Stimulated activated CD8-positive, alpha-beta memory T cell treated with anti-CD3 and anti-CD28 coated beads, Interleukin-2, amount 100 ng/mL, for 1 hour (primary cell): ENCODE data around the gene CLDN16.

Experiments used
- DNase-seq, 2 donors: peaks; one replicate each; pipeline ENCODE4 v3.0.0-alpha.2; 2020; ENCODE audit warnings: low read depth in 2 of 2

The CLDN16 gene, protein sequence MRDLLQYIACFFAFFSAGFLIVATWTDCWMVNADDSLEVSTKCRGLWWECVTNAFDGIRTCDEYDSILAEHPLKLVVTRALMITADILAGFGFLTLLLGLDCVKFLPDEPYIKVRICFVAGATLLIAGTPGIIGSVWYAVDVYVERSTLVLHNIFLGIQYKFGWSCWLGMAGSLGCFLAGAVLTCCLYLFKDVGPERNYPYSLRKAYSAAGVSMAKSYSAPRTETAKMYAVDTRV

DNA sequence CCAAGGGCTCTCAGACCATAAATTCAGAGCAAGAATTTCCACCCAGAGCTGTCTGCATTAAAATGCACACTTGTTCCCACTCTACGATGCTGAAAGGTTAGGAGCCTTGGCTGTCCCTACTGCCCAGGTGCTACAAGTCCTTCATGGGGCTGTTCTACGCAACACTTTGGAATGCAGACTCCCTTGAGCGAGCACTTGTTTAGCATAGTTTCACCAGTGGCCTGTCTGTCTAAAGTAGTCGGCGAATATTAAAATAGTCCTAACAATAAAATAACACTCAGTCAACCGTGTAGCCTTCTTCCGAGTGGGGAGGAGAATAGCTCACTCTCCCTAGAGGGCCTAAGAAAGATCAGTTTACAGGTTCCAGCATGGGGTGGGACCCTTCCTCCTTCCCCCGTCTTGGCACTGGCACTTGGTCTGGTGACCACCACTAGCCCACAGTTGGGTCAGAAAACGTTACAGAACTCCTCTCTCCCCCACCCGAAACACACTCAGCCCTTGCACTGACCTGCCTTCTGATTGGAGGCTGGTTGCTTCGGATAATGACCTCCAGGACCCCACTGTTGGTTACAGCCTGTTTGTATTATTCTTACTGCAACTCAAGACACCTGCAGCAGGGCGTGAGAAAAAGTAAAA lies at the start of gene CLDN16:
TSS of gene CLDN16 (plus strand) at position 586 of the 636 bp plus-strand sequence. CDS start 167 bp downstream, outside the sequence.
- DNase-seq, result no peak

DNA sequence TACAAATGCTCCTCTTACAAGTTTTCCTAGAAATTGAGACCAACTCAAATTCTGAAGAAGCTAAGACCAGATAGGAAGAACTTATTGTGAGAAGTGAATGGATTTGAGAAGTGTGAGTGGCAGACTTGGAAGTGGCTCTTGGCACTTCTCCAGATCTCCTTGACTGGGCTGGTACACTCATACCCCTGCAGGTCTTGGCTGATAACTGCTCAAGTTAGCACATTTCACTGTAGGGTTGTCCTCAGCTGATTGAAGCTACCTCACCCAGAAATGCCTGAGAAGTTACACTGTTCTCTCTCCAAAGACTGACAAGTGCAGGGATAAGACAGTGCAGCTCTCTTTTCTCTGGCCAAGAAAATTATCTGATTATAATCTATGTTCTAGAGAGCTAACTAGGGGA lies 49.2 kb upstream of the CLDN16 start:
- no peak for DNase-seq

DNA sequence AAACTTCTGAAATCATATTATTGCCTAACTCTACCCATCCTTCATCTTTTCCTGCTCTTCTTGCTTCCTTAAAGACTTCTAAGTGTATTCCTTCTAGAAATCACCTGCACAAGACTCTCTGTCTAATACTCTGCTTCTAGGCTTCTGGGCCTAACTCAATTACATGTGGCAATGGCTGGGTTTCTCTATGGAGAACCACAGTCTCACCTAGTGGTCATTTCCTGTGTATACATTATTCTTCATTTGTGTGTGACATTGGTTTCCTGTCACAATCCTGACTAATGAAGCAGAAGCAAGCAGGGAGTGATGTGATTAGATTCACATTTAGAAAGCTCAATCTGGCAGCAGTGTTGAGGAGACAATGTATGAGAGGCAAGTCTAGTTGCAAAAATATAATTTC lies 48.8 kb upstream of the CLDN16 start:
- no peak for DNase-seq

DNA sequence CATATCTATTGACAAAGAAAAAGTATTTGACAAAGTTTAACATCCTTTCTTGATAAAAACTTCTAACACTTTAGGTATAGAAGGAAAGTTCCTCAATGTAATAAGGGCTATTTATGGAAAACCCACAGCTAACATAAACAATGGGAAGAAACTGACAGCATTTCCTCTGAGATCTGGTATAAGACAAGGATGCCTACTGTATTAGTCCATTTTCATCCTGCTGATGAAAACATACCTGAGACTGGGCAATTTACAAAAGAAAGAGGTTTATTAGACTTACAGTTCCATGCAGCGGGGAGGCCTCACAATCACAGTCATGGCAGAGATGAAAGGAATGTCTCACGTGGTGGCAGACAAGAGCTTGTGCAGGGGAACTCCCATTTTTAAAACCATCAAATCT lies 47.9 kb upstream of the CLDN16 start:
- DNase-seq, result no peak

DNA sequence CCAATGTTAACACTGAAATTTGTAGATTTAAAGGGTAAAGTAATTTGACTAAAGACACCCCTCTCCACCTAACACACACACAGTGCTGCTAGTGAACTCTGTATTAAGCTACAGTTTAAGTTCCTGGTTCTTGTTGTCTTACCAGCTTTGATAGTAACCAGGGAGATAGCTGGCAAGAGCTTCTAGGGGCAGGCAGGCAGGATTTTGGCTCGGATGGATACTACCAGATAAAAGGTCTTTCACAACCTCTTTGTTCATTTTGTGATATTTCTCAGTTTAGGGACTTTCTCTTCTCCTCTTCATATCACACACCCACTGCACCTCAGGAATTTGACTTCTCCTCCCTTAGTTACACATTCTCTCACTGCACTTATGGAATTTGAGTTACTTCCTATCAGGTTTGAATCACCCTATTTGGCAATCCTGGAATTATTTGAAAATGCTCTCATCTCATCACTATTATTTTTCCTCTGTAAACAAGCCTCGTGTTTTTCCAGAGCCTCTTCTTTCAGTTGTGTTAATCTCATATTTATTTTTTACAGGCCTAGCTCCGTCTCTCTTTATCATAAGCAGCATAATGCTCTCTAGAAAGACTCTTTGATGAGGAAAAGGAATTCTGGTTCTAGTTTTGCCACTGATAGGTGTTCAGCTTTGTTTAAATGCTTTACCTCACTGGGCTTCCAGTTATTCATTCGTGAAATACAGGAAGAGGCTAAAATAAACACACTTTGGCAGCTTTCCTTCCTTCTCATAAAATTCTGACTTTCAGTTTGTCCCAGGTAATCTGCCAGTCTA lies 42.7 kb upstream of the CLDN16 start:
- no peak for DNase-seq

DNA sequence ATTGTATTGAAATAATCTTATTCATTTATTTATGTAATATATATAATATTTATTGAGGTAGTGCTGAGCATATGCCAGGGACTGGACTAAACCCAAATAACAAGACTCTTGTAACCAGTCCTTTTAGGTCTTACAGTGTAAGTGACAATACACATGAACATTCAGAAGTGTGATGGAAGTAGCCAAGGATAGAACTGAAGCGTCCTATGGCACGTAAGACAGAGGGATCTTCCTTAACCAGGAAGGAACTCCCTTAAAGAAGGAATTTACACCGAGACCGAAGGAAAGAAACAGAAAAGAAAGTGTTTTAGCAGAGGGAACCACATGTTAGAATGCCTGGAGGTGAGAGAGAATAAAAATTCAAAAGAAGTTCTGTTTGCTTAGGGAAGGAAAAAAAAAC lies 42.1 kb upstream of the CLDN16 start:
- no peak for DNase-seq

DNA sequence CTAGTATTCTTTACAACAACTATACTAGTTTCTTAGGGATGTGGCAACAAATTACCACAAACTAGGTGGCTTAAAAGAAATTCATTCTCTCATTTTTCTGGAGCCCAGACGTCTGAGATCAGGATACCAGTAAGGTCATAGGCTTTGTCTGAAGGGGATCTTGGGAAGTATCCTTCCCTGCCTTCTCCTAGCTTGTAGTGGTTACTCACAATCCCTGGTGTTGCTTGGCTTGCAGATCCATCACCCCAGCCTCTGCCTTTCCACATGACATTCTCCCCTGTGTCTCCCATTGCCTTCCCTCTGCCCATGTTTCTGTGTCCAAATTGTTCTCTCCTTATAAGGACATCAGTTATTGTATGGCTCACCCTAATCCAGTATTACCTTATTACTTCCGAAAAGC lies 41.4 kb upstream of the CLDN16 start:
- DNase-seq, result no peak

DNA sequence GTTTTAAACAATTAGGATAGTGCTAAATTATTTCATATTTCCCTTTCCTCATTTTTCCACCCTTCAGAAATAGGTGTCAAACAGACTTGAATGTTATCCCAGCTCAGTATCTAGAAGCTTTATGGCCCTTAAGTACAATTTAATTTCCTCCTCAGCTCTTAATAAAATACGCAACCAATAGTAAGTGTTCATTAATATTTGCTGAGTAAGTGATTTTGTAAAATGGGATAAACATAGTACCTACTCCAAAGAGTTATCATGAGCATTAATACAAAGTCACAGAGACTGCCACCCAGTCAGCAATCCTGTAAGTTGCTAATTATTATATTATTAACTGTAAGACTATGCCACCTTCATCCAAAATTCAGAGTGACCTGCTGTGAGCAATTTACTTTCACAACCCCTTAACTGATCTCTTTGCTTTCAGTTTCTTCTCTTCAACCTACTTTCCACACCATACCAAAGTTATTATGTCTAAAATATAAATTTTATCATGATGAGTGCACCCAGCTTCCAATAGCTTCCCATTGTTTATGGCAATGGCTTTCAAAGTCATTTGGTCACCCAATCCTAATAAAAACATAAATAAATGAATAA lies 35.0 kb upstream of the CLDN16 start:
- DNase-seq, result no peak

DNA sequence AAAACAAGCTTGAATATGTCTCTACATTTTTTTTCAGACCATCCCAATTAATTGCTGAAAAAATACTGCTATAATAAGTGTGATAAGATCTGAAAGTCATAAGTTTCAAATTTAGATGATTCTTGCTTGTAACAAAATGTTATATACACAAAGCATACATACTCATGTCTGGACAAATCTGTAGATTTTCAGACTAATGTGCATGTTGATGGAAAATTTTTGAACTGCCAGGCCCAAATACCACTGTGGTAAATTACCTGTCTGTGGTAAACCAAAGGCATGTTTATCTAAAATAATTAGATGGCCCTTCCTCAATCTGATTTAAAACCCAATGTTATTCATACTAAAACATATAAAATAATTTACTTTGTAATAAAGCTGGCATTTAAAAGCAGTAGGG lies 31.7 kb upstream of the CLDN16 start:
- DNase-seq, result no peak

DNA sequence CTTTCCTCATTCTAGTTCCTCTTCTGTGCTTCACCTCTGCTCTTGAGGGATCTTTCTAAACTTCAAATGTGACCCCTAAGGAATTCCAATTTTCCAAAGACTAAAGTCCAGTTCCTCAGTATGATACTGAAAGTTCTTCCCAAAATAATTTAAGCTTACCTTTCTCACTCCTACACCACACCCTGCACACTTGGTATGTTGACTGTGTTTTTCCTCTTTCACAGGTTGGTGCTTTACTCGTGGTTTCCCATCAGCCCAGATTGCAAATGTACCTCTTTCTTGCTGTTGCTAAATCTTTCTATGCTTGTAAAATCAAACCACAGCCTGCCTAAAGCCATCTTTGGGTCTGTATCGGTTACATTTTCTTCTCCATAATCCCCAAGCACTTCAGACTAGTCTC lies 30.5 kb upstream of the CLDN16 start:
- no peak for DNase-seq

DNA sequence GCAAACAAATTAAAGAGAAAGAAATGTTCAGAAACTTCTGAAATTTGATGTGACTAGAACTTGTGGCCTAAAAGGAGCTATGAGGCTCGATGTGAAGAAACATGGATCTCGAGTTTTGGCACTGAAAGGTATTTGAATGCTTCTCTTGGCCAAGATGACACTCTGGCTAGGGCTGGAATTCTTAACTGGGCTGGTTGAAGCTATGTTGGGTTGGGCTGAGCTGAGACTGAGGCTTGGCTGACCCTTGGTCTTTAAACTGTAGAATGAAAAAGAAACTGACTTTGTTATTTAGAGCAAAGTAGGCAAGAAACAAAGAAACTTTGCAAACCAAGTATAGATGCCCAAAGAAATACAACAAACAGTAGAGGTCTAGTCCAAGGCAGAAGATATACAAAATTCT lies 28.1 kb upstream of the CLDN16 start:
- no peak for DNase-seq

DNA sequence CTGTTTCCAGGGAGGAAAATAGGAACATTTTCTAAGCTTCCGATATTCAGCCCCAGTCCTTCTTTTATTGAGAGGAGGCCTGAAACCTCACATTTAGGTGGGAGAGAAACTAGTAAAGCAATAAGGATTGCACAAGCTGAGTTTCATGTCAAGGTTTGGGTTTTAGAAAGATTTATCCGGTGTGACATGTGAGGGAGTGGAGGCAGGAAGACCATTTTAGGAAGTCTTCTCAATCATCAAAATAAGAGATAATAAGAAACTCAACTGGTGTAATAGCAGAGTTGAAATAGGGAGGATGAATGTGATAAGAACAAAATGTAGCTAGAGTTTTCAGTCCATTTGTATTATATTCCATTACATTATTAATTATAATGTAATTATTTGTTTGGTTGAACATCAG lies 27.7 kb upstream of the CLDN16 start:
- DNase-seq, result no peak

DNA sequence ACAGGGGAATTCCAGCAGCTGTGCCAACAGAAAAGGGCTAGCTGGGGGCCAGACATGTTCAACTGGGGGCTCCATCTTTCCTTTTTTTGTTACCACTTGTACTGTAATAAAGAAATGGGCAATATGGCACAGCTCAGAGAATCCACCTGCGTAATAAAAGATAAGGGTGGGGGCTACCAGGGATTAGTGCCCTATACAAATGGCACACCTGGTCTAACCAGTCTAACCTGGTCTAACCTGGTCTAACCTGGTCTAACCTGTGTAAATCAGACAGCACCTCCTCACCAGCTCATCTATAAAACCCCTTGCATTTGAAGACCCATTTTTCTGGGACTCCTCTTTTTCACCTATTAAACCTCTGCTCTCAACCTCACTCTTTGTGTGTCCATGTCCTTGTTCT lies 26.2 kb upstream of the CLDN16 start:
- no peak for DNase-seq

DNA sequence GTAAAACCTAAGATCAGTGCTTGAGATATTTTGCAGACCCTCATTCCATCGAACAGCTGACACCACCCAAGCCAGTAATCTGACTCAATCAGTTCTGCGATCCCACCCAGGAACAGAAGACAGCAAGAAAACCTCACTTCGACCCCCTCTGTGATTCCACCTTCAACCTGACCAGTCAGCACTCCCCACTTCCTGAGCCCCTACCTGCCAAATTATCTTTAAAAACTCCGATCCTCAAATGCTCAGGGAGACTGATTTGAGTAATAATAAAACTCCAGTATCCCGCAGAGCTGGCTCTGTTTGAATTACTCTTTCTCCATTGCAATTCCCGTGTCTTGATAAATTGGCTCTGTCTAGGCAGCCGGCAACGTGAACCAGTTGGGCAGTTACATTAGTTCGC lies 25.7 kb upstream of the CLDN16 start:
- no peak for DNase-seq

DNA sequence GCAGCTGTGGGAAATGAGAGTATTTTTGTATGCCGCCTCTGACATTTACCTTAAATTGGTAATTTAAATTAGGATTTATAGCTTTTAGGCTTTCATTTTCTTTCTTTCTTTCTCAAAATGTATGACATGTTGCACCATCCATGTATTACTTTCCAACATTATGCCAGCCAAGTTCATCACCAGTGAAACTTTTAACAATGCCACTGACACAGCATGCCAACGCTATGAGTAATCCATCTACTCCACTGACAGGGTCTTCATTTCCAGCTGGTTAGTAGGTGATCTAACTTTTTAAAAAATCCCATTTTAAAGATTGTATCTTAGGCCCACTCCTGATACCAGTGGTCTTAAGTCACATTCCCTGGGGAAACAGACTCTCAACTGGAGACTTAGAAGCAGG lies 21.8 kb upstream of the CLDN16 start:
- no peak for DNase-seq

DNA sequence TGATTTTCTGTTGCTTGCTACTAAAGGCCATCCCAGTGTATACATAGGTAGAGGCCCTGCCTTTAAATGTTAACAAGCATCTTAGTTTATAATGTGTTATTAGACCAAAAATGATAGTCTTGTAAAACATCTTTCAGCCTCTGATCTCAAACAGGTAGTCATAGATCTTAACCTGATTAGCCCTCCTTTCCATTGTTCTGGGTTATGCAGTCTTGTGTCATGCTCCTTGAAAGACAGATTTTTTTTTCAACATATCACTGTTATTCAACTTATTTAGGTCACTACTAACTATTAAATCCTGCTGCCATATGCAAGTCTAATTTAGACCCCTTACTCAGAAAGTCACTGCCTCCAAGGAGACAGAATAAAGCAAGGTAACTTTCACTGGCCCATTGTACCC lies 19.1 kb upstream of the CLDN16 start:
- DNase-seq, result no peak

DNA sequence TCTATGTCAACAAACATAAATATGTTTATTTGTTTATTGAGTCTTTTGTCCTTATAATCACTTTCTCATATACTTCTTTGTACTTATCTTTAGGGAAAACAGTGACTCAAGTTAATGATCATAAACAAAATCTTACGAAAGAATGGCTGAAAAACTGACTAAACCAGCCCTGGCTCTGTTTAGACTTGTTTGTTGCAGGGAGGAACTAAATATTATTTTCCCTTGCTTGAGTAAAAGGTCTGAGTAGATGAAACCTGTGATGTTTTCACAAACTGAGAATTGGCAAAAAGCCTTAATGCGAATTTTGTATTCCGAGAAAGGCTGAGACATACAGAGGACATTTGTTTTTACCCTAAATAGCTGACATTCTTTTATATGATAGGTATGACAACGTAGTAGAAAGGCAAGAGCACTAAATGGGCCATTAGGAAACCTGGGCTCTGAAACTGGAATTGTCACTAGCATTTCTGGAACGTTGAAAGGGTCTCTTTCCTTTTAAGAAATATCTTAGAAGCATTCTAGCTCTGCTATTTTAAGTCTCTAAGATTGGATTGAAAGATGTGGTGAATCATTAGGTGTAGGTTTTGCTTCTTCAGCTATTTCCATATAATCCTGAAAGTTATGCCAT lies 18.2 kb upstream of the CLDN16 start:
- no peak for DNase-seq

DNA sequence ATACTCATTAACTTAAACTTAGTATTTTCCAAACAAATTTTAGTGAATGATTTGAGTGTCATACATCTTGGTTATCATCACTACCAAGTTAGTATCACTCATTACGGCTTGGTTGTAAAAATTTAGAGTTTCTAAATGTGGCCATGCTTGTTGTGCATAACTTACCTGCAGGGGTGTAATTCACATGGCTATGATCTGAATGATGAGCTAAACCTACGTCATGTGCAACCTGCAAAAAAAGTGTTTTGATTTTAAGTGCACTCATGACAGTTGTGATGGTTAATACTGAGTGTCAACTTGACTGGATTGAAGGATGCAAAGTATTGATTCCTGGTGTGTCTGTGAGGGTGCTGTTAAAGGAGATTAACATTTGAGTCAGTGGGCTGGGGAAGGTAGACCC lies 17.6 kb upstream of the CLDN16 start:
- no peak for DNase-seq

DNA sequence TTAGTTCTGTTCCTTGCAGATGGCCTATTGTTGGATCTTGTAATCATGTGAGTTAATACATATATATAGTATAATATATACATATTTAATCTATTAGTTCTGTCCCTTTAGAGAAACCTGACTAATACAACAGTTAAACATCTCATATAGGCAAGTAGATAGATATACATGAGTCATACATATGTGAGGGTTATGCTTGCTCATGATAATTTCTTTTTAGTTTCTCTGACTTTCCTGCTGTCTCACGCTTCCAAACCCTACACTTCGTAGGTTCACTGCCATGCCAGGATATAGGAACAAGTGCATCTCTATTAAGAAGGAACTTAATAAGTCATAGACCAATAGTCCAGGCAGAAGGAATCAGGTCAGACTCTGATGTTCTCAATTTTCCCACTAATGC lies 16.8 kb upstream of the CLDN16 start:
- no peak for DNase-seq

DNA sequence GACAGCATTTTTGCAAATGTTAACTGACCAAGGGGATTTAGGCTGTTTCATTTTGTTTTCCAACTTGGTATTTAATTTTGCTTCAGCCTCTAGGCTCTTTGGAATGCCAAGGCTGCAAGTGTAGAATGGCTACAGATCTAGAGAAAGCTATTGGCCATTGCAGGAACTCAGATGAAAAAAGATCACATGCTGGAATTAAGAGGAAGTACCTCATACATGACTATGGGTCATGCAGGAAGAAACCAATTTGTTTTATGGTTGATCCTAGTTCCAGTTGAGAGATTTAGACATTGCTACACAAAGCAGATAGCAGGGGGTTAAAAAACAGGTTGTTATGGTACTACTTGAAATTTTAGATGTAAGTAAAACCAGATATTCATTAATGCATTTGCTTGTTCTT lies 12.7 kb upstream of the CLDN16 start:
- no peak for DNase-seq

DNA sequence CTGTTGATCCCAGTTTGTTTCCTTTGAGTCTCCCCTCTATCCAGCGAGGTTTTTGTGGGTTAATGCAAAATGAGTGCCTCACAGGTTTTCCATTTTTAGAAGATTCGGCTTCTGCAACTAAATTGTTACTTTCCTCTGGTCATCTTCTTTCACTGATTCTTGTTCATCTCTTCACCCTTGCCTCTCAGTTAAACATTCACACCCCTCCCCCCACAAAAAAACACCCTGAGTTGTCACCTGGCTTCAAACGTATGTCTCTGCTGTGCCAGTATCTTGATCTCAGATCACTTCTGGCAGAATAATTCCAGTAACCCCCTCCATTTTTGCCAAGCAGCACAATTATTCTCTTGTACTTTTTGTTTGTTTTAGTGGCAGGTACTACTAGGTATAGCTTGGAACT lies 12.3 kb upstream of the CLDN16 start:
- no peak for DNase-seq

DNA sequence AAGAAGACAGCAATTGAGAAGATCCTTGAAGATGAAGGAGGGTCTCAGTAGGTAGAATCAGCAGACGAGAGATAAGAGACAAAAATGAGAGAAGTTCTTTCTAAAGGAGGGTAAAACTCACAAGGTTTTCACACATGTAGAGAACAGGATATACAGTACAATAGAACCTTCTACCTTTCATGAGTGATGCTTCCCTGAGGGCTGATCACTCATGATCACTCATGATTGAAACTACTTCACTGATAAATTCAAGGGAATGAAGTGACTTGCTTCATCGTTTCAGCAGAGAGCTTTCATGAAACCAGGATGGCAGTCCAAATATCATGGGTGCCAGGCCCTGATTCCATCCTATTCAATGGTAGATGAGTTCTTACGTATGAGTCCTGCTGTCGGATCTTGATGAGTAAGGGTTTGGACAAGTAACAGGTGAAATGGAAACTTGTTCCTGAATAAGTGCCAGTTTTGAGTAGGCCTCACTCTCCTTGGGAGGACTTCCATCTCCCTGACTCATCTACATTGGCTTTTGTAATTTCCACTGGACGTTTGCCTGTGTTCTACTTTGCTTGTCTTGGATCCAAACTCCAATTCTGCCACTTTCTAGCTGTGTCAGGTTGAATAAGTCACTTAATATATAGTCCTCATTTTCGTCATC lies 9.6 kb upstream of the CLDN16 start:
- no peak for DNase-seq
